Stimulated activated CD8-positive, alpha-beta memory T cell treated with anti-CD3 and anti-CD28 coated beads, Interleukin-4, amount 100 ng/mL, for 24 hours (primary cell): ENCODE data around the gene NDUFB4.
"Not testable (repeated sequence)": the region's sequence is repeated elsewhere in the genome, so short reads cannot be mapped to it uniquely, and the experiment has no call there.

Source experiments
- DNase-seq: peaks from one replicate; pipeline ENCODE4 v3.0.0-alpha.2; 2020; ENCODE audit warnings: low read depth

The NDUFB4 gene

DNA sequence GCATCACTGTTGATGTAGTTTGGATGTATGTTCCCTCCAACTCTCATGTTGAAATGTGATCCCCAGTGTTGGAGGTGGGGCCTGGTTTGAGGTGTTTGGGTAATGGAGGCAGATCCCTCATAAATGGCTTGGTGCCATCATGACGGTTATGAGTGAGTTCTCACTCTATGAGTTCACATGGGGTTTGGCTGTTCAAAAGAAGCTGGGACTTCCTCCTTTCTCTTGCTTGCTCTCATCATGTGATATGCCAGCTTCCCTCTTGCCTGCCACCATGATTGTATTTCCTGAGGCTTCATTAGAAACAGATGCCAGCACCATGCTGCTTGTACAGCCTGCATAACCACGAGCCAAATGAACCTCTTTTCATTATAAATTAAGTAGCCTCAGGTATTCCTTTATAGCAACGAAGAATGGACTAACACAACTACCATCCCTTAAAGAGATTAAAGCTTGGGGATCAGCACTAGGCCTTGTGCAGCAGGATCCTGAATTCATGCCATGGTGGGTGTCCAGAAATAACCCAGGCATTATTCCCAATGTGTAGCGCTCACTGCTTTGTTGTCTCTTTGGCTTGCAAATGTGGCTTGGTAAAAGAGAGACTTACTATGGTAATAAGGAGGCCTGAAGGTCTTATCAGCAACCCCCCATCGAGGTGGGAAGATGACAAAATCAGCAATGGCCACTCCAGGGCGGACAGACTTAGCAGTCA lies 41.9 kb downstream of the NDUFB4 start:
- DNase-seq: no peak

GRCh38 chr3:120638820-120639219 lies 42.7 kb downstream of the NDUFB4 start:
- not testable (repeated sequence) for DNase-seq

GRCh38 chr3:120640231-120640630 lies 44.1 kb downstream of the NDUFB4 start:
- DNase-seq: no peak

GRCh38 chr3:120641696-120642246 lies 45.6 kb downstream of the NDUFB4 start:
- DNase-seq: no peak

DNA sequence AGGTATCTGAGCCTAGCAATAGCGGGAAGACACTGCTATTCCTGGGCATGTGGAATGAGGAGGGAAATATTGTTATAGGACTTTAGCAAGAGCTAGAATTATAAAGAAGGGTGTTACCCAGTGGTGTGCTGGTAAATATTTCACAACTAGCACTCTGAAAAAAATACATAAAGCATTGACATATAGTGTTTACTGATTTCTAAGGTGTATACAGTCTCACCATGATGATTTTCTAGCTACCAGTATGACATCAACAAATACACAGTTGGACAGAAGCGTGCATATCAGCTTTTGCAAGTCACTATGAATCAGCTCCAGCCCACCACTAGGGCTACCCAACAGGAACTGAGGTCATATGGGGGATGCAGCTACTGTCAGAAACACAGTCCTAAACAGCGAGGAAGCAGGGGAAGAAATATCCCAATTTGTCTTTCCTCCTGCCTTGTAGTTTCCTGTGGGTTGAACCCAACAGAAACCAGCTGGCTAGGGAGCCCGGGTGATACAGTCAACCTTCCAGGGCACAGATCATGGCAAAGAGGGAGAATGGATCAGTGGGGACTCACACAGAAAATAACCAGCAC lies 46.3 kb downstream of the NDUFB4 start:
- no peak for DNase-seq

DNA sequence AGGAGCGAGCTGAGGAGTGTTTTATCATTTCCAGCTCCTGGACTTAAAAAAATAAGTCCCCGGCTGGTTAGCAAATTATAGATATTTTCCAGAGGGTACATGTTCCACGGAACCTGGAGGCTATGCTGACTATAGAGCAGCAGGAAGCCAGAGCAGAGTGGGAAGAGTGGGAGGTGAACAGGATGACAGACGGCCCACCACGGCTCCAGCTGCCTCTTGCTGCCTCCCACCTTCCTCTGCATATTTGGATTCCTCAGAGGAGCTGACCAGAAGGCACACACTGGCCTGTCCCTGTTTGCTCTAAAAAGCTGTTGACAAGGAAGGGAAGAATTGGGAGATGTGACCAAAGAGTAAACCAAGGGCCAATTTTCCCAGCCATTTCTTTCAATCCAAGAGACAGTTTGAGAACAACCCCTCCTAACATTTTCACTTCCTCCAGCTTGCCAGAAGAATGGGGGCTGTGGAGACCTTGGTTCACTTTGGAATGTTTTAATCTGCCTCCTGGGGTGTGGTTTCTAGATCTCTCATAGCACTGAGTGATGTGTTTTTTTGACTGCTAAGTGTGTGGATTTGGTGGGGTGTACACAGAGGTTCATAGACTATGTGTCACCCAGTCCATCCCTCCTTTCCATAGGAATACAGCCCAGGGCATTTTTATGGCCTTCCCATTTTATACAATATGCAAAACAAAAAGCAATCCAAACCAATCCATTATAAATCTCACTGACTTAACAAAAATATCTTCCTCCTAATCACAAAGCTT lies 49.1 kb downstream of the NDUFB4 start:
- no peak for DNase-seq

GRCh38 chr3:120646771-120647432 lies 50.8 kb downstream of the NDUFB4 start:
- DNase-seq: no peak

DNA sequence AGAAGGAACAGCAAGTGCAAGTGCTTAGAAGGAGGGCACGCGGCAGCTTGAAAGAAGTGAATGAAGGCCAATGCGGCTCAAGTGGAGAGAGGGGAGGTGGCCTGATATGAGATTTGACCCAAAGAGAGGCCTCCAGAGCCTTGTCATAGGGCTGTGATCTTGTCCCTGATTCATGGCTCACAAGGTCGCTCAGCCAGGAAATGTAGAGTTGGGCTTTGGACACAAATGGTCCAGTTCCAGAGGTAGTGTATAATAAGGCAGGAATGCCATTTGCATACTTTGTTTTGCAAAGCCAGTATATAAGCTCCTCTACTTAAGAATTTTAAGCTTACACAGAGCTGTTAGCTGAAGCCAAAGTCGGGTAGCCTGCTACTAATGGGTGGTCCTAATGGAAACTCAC lies 52.2 kb downstream of the NDUFB4 start:
- no peak for DNase-seq

DNA sequence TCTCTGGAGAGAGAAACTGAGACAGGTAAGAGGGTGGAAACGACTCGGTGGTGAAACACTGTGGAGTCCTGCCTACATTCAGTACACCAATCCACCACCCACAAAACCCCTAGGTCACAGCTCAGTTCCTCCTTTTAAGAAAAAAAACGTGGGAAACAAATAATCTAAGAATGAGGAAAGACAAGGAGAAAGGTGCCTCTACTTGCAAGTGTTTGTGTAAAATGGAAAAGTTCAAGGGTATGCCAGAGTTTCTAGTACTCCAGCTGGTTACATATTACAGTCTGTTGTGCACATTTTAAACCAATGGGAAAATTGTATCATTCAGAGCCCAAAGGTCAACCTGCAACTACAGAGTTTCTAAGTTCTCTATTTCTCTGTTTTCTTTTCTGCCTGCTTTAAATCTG lies 53.7 kb downstream of the NDUFB4 start:
- no peak for DNase-seq

DNA sequence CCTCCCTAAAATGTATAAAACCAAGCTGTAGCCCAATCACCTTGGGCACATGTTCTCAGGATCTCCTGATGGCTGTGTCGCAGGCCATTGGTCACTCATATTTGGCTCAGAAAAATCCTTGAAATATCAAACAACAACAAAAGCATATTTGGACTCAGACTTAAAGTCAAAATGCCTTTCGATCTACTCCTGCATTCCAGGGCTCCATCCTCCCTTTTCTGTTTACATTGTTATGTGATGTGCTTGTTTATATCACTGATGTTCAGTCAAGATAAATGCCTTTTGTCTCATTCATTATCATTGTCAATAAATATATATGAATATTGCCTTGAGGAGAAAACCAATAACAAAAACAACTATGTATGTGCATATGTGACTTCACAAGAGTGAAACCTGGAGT lies 54.2 kb downstream of the NDUFB4 start:
- DNase-seq: no peak
